Upper lobe of left lung (tissue), 4 donors: Measurements from ENCODE around the gene FAM234A.

ENCODE experiments used
- POLR2A ChIP-seq, 4 donors: fragments of 450-650 bp; IDR thresholded peaks; one replicate each; pipeline ENCODE4 v1.5.1; 2016 to 2017; ENCODE audit warnings: antibody characterized with exemption in 4 of 4, mild to moderate bottlenecking in 2 of 4
- POLR2AphosphoS5 ChIP-seq, 2 donors: sonication (generic); formaldehyde crosslinking; IDR thresholded peaks; one replicate each; pipeline ENCODE4 v1.5.1; 2017; ENCODE audit warnings: antibody characterized with exemption in 2 of 2
- TF ChIP-seq, protein P1 (sequence below), 6 experiments: fragments of 450-650 bp in 4 of 6; fragments of 200-600 bp in 2 of 6; sonication (generic) in 2 of 6; IDR thresholded peaks; one replicate each; pipeline ENCODE4 v1.5.1; 2016 to 2019; ENCODE audit warnings: antibody characterized with exemption in 6 of 6

DNA sequence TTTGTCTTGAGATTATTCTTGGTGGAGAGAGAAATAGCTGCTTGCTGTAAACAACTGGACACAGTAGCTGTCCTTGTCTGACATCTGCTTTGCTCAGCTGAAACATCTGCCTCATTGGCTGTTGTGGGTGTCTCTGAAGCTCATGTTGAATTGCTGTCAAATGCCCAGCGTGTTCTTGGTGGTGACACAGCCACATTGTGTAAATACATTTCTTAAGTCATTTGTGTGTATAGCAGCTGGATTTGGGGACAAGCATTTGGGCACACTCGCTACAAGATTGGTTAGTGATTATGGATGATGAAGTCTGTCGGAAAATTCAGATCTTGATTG is 5.3 kb downstream of the FAM234A start:
- TF ChIP-seq POLR2A (IDR thresholded peaks at IDR 0.05): no peak
- TF ChIP-seq, protein P1, sequence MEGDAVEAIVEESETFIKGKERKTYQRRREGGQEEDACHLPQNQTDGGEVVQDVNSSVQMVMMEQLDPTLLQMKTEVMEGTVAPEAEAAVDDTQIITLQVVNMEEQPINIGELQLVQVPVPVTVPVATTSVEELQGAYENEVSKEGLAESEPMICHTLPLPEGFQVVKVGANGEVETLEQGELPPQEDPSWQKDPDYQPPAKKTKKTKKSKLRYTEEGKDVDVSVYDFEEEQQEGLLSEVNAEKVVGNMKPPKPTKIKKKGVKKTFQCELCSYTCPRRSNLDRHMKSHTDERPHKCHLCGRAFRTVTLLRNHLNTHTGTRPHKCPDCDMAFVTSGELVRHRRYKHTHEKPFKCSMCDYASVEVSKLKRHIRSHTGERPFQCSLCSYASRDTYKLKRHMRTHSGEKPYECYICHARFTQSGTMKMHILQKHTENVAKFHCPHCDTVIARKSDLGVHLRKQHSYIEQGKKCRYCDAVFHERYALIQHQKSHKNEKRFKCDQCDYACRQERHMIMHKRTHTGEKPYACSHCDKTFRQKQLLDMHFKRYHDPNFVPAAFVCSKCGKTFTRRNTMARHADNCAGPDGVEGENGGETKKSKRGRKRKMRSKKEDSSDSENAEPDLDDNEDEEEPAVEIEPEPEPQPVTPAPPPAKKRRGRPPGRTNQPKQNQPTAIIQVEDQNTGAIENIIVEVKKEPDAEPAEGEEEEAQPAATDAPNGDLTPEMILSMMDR (IDR thresholded peaks at IDR 0.05): no peak
- TF ChIP-seq POLR2AphosphoS5 (IDR thresholded peaks at IDR 0.05): no peak
